ENCODE measurements around the gene TENM4.
A peak's percentile ranks its signal among the peaks of the same experiment; 100 is the strongest.

- TF ChIP-seq, protein P1, sequence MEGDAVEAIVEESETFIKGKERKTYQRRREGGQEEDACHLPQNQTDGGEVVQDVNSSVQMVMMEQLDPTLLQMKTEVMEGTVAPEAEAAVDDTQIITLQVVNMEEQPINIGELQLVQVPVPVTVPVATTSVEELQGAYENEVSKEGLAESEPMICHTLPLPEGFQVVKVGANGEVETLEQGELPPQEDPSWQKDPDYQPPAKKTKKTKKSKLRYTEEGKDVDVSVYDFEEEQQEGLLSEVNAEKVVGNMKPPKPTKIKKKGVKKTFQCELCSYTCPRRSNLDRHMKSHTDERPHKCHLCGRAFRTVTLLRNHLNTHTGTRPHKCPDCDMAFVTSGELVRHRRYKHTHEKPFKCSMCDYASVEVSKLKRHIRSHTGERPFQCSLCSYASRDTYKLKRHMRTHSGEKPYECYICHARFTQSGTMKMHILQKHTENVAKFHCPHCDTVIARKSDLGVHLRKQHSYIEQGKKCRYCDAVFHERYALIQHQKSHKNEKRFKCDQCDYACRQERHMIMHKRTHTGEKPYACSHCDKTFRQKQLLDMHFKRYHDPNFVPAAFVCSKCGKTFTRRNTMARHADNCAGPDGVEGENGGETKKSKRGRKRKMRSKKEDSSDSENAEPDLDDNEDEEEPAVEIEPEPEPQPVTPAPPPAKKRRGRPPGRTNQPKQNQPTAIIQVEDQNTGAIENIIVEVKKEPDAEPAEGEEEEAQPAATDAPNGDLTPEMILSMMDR (IDR thresholded peaks at IDR 0.05; ENCODE audit: poor library complexity, severe bottlenecking), result no peak
- no peak for TF ChIP-seq EP300 (conservative IDR thresholded peaks at IDR 0.05; ENCODE audit: poor library complexity, severe bottlenecking)
- TF ChIP-seq RAD21 (conservative IDR thresholded peaks at IDR 0.05), result no peak
- peak; percentile 4 for TF ChIP-seq TAF1 (IDR thresholded peaks at IDR 0.05; ENCODE audit: low read depth)
- no peak for TF ChIP-seq EZH2 (IDR thresholded peaks at IDR 0.05; ENCODE audit: borderline replicate concordance, insufficient read depth, low read length, poor library complexity, severe bottlenecking)
- TF ChIP-seq, protein P2, sequence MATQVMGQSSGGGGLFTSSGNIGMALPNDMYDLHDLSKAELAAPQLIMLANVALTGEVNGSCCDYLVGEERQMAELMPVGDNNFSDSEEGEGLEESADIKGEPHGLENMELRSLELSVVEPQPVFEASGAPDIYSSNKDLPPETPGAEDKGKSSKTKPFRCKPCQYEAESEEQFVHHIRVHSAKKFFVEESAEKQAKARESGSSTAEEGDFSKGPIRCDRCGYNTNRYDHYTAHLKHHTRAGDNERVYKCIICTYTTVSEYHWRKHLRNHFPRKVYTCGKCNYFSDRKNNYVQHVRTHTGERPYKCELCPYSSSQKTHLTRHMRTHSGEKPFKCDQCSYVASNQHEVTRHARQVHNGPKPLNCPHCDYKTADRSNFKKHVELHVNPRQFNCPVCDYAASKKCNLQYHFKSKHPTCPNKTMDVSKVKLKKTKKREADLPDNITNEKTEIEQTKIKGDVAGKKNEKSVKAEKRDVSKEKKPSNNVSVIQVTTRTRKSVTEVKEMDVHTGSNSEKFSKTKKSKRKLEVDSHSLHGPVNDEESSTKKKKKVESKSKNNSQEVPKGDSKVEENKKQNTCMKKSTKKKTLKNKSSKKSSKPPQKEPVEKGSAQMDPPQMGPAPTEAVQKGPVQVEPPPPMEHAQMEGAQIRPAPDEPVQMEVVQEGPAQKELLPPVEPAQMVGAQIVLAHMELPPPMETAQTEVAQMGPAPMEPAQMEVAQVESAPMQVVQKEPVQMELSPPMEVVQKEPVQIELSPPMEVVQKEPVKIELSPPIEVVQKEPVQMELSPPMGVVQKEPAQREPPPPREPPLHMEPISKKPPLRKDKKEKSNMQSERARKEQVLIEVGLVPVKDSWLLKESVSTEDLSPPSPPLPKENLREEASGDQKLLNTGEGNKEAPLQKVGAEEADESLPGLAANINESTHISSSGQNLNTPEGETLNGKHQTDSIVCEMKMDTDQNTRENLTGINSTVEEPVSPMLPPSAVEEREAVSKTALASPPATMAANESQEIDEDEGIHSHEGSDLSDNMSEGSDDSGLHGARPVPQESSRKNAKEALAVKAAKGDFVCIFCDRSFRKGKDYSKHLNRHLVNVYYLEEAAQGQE (IDR thresholded peaks at IDR 0.05; ENCODE audit: borderline replicate concordance), result no peak
- TF ChIP-seq SMC3 (conservative IDR thresholded peaks at IDR 0.05; ENCODE audit: poor library complexity), result no peak
These were observed 2.0 kb downstream of the TENM4 start for GRCh38 chr11:79438631-79439409.
